ENCODE data around the gene CLEC16A. TPM values are rescaled to one million over a fixed set of nuclear protein-coding genes. Genes with fewer than 3 reads are reported as not detected.

Gene CLEC16A
- total and polyA plus RNA-seq, 9 of the 15 experiments (the other 6 are each of a cell fraction or from before 2014, with no cell fraction given) = 1.00 to 22.3 (median 10.0) TPM

DNA sequence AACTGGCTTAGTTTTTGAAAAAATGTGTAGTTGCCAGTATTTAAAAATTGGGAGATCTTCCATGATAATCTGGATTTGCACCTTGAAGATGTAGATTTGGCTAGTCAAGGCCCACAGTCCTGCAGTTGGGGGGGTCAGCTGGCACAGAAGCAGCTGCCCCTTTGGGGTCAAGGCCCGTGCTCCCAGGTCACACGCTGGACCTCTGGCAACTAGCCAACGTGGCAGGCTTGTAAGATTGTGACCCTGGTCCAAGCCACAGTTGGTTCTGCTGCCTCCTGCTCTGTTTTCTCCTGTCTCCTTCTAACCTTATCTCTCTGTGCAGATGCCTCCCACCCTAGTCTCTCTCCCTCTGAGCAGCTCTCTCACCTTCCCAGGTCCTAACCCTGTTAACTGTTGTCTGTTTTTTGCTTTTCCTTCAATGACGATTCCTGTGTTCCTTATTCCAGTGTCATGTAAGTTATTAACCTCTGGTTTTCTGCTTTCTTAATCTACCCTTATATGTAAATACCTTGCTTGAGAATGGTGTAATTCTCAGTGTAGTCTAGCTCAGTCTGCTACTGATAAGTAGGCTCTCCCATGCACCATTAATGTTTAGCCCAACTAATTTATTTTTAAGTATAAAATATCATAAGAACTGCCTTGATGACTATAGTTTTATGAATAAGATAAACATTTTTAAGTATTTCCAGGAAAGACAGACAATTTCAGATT lies 27.9 kb downstream of the CLEC16A start (continued):
- TF ChIP-seq, protein P1, sequence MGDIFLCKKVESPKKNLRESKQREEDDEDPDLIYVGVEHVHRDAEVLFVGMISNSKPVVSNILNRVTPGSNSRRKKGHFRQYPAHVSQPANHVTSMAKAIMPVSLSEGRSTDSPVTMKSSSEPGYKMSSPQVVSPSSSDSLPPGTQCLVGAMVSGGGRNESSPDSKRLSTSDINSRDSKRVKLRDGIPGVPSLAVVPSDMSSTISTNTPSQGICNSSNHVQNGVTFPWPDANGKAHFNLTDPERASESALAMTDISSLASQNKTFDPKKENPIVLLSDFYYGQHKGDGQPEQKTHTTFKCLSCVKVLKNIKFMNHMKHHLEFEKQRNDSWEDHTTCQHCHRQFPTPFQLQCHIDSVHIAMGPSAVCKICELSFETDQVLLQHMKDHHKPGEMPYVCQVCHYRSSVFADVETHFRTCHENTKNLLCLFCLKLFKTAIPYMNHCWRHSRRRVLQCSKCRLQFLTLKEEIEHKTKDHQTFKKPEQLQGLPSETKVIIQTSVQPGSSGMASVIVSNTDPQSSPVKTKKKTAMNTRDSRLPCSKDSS (IDR thresholded peaks at IDR 0.05; ENCODE audit: low read depth, partially characterized antibody) = no peak
- TF ChIP-seq ZNF766 (CRISPR knock-in tag; conservative IDR thresholded peaks at IDR 0.05) (peak; percentile 48; the same call in 1 of the 2 replicates), SRSF3 (IDR thresholded peaks at IDR 0.05; ENCODE audit: insufficient read depth, low read length) (no peak), RUNX1 (IDR thresholded peaks at IDR 0.05; ENCODE audit: low read depth) (peak; percentile 84; the same call in 1 of the 2 replicates), ZNF174 (CRISPR knock-in tag; IDR thresholded peaks at IDR 0.05) (no peak), HDAC3 (IDR thresholded peaks at IDR 0.05; ENCODE audit: borderline replicate concordance, partially characterized antibody) (peak; percentile 95), SMAD2 (IDR thresholded peaks at IDR 0.05; ENCODE audit: low read depth, low read length) (no peak), L3MBTL2 (IDR thresholded peaks at IDR 0.05) (no peak), DNMT1 (IDR thresholded peaks at IDR 0.05) (0 out of 2 replicates have a peak, but pooled peaks have one; percentile 43), TFAM (CRISPR knock-in tag; conservative IDR thresholded peaks at IDR 0.05) (no peak), TRIM28 (IDR thresholded peaks at IDR 0.05) (no peak), RCOR1 (IDR thresholded peaks at IDR 0.05; ENCODE audit: borderline replicate concordance in 1 of 2, low read depth in 2 of 2, low read length in 2 of 2) (peak; percentile 36 to 94; a peak in 3 of 4 replicates), ZZZ3 (IDR thresholded peaks at IDR 0.05) (no peak), MBD2 (IDR thresholded peaks at IDR 0.05; ENCODE audit: borderline replicate concordance, low read depth) (peak; percentile 81), TSC22D4 (tag; IDR thresholded peaks at IDR 0.05) (no peak)
- TF ChIP-seq, protein P2, sequence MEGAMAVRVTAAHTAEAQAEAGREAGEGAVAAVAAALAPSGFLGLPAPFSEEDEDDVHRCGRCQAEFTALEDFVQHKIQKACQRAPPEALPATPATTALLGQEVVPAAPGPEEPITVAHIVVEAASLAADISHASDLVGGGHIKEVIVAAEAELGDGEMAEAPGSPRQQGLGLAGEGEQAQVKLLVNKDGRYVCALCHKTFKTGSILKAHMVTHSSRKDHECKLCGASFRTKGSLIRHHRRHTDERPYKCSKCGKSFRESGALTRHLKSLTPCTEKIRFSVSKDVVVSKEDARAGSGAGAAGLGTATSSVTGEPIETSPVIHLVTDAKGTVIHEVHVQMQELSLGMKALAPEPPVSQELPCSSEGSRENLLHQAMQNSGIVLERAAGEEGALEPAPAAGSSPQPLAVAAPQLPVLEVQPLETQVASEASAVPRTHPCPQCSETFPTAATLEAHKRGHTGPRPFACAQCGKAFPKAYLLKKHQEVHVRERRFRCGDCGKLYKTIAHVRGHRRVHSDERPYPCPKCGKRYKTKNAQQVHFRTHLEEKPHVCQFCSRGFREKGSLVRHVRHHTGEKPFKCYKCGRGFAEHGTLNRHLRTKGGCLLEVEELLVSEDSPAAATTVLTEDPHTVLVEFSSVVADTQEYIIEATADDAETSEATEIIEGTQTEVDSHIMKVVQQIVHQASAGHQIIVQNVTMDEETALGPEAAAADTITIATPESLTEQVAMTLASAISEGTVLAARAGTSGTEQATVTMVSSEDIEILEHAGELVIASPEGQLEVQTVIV (CRISPR knock-in tag; IDR thresholded peaks at IDR 0.05; ENCODE audit: borderline replicate concordance) = no peak
- TF ChIP-seq, protein P3, sequence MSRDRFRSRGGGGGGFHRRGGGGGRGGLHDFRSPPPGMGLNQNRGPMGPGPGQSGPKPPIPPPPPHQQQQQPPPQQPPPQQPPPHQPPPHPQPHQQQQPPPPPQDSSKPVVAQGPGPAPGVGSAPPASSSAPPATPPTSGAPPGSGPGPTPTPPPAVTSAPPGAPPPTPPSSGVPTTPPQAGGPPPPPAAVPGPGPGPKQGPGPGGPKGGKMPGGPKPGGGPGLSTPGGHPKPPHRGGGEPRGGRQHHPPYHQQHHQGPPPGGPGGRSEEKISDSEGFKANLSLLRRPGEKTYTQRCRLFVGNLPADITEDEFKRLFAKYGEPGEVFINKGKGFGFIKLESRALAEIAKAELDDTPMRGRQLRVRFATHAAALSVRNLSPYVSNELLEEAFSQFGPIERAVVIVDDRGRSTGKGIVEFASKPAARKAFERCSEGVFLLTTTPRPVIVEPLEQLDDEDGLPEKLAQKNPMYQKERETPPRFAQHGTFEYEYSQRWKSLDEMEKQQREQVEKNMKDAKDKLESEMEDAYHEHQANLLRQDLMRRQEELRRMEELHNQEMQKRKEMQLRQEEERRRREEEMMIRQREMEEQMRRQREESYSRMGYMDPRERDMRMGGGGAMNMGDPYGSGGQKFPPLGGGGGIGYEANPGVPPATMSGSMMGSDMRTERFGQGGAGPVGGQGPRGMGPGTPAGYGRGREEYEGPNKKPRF (IDR thresholded peaks at IDR 0.05; ENCODE audit: low read depth, low read length) = no peak
- TF ChIP-seq, protein P4, sequence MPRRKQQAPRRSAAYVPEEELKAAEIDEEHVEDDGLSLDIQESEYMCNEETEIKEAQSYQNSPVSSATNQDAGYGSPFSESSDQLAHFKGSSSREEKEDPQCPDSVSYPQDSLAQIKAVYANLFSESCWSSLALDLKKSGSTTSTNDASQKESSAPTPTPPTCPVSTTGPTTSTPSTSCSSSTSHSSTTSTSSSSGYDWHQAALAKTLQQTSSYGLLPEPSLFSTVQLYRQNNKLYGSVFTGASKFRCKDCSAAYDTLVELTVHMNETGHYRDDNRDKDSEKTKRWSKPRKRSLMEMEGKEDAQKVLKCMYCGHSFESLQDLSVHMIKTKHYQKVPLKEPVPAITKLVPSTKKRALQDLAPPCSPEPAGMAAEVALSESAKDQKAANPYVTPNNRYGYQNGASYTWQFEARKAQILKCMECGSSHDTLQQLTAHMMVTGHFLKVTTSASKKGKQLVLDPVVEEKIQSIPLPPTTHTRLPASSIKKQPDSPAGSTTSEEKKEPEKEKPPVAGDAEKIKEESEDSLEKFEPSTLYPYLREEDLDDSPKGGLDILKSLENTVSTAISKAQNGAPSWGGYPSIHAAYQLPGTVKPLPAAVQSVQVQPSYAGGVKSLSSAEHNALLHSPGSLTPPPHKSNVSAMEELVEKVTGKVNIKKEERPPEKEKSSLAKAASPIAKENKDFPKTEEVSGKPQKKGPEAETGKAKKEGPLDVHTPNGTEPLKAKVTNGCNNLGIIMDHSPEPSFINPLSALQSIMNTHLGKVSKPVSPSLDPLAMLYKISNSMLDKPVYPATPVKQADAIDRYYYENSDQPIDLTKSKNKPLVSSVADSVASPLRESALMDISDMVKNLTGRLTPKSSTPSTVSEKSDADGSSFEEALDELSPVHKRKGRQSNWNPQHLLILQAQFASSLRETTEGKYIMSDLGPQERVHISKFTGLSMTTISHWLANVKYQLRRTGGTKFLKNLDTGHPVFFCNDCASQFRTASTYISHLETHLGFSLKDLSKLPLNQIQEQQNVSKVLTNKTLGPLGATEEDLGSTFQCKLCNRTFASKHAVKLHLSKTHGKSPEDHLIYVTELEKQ (CRISPR knock-in tag; IDR thresholded peaks at IDR 0.05) = no peak

All from K562 (cell line).